ENCODE results near the gene TRMT61A. TPM values are rescaled to one million over a fixed set of nuclear protein-coding genes. Genes with fewer than 3 reads are reported as not detected.

TRMT61A gene
- total and polyA plus RNA-seq, 2 of the 13 experiments (the other 11 are each of a cell fraction or from before 2014, with no cell fraction given): 6.5 to 13.6 TPM

GRCh38 chr14:103561381-103562178, 32.6 kb downstream of the TRMT61A start:
- peaks cover 79% of the 10 kb centered on the region for H3K79me2 ChIP-seq (ENCODE audit: insufficient read depth, low read length)
- under 1% methylated on average over 28 of the region's 36 CpGs for WGBS (ENCODE audit: low lambda C conversion rate)
- CTCF ChIA-PET (ENCODE audit: low intra/inter-chr PET ratio, low total read pairs): no interaction called here
- no peak for TF ChIP-seq GTF3A (CRISPR knock-in tag; conservative IDR thresholded peaks at IDR 0.05)
- no peak for TF ChIP-seq ZNF18 (CRISPR knock-in tag; IDR thresholded peaks at IDR 0.05; ENCODE audit: insufficient replicate concordance)
- no peak for TF ChIP-seq PREB (CRISPR knock-in tag; IDR thresholded peaks at IDR 0.05)
- no peak for TF ChIP-seq GTF2F1 (IDR thresholded peaks at IDR 0.05; ENCODE audit: low read length)
- TF ChIP-seq, protein P1, sequence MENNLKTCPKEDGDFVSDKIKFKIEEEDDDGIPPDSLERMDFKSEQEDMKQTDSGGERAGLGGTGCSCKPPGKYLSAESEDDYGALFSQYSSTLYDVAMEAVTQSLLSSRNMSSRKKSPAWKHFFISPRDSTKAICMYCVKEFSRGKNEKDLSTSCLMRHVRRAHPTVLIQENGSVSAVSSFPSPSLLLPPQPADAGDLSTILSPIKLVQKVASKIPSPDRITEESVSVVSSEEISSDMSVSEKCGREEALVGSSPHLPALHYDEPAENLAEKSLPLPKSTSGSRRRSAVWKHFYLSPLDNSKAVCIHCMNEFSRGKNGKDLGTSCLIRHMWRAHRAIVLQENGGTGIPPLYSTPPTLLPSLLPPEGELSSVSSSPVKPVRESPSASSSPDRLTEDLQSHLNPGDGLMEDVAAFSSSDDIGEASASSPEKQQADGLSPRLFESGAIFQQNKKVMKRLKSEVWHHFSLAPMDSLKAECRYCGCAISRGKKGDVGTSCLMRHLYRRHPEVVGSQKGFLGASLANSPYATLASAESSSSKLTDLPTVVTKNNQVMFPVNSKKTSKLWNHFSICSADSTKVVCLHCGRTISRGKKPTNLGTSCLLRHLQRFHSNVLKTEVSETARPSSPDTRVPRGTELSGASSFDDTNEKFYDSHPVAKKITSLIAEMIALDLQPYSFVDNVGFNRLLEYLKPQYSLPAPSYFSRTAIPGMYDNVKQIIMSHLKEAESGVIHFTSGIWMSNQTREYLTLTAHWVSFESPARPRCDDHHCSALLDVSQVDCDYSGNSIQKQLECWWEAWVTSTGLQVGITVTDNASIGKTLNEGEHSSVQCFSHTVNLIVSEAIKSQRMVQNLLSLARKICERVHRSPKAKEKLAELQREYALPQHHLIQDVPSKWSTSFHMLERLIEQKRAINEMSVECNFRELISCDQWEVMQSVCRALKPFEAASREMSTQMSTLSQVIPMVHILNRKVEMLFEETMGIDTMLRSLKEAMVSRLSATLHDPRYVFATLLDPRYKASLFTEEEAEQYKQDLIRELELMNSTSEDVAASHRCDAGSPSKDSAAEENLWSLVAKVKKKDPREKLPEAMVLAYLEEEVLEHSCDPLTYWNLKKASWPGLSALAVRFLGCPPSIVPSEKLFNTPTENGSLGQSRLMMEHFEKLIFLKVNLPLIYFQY (CRISPR knock-in tag; IDR thresholded peaks at IDR 0.05; ENCODE audit: borderline replicate concordance): no peak
- no peak for TF ChIP-seq DNMT1 (CRISPR knock-in tag; IDR thresholded peaks at IDR 0.05)
- no peak for TF ChIP-seq MXD4 (CRISPR knock-in tag; IDR thresholded peaks at IDR 0.05)
- TF ChIP-seq ZNF44 (CRISPR knock-in tag; IDR thresholded peaks at IDR 0.05): no peak
- TF ChIP-seq ZZZ3 (CRISPR knock-in tag; IDR thresholded peaks at IDR 0.05; ENCODE audit: borderline replicate concordance): no peak
- TF ChIP-seq SIN3B (IDR thresholded peaks at IDR 0.05; ENCODE audit: low read length): no peak
- TF ChIP-seq, protein P2, sequence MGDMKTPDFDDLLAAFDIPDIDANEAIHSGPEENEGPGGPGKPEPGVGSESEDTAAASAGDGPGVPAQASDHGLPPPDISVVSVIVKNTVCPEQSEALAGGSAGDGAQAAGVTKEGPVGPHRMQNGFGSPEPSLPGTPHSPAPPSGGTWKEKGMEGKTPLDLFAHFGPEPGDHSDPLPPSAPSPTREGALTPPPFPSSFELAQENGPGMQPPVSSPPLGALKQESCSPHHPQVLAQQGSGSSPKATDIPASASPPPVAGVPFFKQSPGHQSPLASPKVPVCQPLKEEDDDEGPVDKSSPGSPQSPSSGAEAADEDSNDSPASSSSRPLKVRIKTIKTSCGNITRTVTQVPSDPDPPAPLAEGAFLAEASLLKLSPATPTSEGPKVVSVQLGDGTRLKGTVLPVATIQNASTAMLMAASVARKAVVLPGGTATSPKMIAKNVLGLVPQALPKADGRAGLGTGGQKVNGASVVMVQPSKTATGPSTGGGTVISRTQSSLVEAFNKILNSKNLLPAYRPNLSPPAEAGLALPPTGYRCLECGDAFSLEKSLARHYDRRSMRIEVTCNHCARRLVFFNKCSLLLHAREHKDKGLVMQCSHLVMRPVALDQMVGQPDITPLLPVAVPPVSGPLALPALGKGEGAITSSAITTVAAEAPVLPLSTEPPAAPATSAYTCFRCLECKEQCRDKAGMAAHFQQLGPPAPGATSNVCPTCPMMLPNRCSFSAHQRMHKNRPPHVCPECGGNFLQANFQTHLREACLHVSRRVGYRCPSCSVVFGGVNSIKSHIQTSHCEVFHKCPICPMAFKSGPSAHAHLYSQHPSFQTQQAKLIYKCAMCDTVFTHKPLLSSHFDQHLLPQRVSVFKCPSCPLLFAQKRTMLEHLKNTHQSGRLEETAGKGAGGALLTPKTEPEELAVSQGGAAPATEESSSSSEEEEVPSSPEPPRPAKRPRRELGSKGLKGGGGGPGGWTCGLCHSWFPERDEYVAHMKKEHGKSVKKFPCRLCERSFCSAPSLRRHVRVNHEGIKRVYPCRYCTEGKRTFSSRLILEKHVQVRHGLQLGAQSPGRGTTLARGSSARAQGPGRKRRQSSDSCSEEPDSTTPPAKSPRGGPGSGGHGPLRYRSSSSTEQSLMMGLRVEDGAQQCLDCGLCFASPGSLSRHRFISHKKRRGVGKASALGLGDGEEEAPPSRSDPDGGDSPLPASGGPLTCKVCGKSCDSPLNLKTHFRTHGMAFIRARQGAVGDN (CRISPR knock-in tag; IDR thresholded peaks at IDR 0.05): 0 out of 2 replicates have a peak, but pooled peaks have one; percentile 22
- TF ChIP-seq MED1 (CRISPR knock-in tag; IDR thresholded peaks at IDR 0.05): no peak

More at GRCh38 chr14:103561381-103562178, 32.6 kb downstream of the TRMT61A start:
- POLR2A ChIA-PET: interaction anchor here (0.5 to 2.3 kb wide), 5 partner anchors 12 to 67 kb away, joined by 3 to 12 read pairs (median 7); partner anchors contain the start of genes KLC1 and TRMT61A
- intact Hi-C loops (cut with micrococcal nuclease; ENCODE audit: unreplicated experiment) (no loop called here), in situ Hi-C loops (cut with HindIII; ENCODE audit: extremely low pct_ligation_motif_present, low pct_unique_long_range_greater_than_20kb) (no loop called here)
- Histone ChIP-seq H3K4me1 (ENCODE audit: insufficient read depth, low read length) (peaks cover 48% of the 10 kb centered on the region), H3K9me3 (ENCODE audit: low read length) (no peaks in the 10 kb centered on the region), H3K4me3 (replicated peaks in 1 of 3; ENCODE audit: insufficient read depth in 1 of 3, low read depth in 2 of 3, low read length in 3 of 3) (peak overlapping the region; percentile 81 to 100 (median 92)), H2AFZ (ENCODE audit: low read length) (no peak overlapping the region), H3K27me3 (ENCODE audit: control insufficient read depth in 1 of 2, insufficient read depth in 2 of 2, low read length in 2 of 2) (peaks cover 0 to 3% of the 10 kb centered on the region in 2 experiments; a peak in 1 of 5 replicates), H3K4me2 (ENCODE audit: low read depth, low read length) (peak overlapping the region; percentile 82), H3K9ac (ENCODE audit: insufficient read depth, low read depth, low read length) (peak overlapping the region; percentile 91), H4K20me1 (ENCODE audit: insufficient read depth, low read length) (peaks cover 14% of the 10 kb centered on the region; the same call in 1 of the 2 replicates), H3K27ac (ENCODE audit: extremely low read length, insufficient read depth, low read length) (peak overlapping the region; percentile 88), H3K36me3 (replicated peaks in 1 of 2; ENCODE audit: control insufficient read depth in 1 of 2, insufficient read depth in 2 of 2, low read length in 2 of 2) (peaks cover 8 to 26% of the 10 kb centered on the region in 2 experiments; a peak in 3 of 5 replicates)
- BruUV-seq (replicated peaks): no TSS peak
- FAIRE-seq (peak; percentile 32), DNase-seq (ENCODE audit: low spot score) (peak; percentile 27), ATAC-seq (peak; percentile 60)
